GM21576 (cell line): ENCODE measurements around the gene CEMIP2.
"Not testable (repeated sequence)": the region's sequence is repeated elsewhere in the genome, so short reads cannot be mapped to it uniquely, and the experiment has no call there.

Experiments
- ATAC-seq: cut with Tn5 transposase; IDR thresholded peaks from one replicate; pipeline ENCODE4 v1.9.1; 2021; ENCODE audit warnings: mild to moderate bottlenecking, moderate library complexity; ENCODE audit not compliant: unreplicated experiment

CEMIP2 gene

DNA sequence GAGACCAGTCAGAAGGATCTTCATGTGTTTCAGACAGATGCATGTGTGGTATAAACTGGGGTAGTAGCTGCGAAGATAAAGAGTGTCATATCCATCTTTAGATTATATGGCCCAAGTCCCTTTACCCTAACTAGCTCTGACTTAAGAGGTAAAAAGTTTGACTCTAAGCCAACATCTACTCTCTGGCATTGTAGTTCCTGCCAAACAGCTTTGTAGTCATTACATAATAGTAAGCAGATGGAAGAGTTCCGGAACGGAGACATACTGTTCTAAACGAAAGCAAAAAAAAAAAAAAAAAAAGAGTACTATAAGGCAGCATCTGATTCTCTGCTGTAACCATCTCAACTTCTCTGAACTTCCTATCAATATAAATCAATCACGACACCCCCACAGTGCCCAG lies 48.8 kb downstream of the CEMIP2 start:
- ATAC-seq: no peak

DNA sequence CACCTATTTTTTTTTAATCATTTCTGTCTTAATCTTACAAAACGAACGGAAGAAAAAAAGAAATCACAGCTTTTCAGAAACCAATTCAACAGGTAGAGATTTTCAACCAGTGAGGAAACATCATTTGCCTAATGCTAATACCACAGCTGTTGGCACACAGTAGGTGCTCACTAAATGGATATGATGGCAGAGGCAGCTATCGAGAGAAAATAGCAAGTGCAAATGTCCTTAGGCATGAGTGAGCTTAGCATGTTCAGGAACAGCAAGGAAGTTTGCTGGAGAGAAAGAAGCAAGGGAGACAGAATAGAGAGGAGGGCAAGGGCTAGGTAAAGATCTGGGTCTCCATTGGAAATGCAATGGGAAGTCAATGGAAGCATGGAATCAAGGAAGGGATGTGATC lies 49.2 kb downstream of the CEMIP2 start:
- ATAC-seq: no peak

DNA sequence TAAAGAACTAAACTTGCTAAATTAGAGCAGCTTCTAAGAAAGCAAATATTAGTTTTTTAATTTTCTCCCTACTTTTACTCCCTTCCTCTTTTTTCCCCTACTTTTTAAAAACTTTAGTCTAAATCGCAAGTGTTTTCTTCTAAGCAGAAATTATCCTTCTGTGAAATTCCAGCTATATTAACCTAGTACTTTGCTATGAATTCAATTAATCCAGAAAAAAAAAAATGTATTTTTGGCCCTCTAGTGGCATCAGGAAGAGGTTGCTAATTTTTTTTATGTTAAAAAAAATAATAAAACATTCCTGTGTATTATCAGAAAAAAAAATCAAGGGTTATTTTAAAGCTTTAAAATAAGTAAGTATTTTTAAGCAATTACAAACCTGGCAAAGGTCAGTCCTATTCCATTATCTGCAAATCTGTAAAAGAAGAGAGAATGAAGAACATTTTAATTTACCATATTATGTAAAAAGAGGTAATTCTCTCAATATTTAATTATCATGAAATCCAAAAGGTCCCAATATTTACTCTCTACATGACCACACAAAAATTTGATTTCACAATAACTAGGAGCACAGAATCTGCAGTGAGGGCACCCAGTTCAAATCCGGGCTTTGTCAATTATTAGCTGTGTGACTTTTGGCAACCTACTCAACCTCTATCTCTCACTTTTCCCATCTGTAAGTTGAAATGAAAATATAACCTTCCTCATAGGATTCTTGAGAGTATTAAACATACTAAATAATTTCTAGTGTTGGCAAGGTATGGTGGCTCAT lies 52.0 kb downstream of the CEMIP2 start:
- no peak for ATAC-seq

DNA sequence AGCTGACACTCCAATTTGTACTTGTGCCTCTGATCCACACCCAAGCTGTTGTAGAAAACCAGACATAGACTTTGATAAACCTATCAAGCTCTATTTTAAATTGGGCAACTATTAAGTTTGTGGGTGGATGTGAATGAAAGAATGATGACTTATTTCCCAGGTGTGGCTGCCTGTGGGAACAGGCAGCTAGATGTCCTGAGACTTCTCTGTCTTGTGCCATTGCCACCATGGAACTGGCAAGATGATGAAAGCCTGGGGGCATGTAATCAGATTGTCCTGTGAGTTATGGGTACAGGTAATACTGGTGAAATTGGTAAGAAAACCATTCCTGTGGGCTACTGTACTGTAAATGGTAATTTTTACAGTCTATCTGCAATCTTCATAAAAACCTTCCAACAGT lies 57.5 kb downstream of the CEMIP2 start:
- no peak for ATAC-seq

DNA sequence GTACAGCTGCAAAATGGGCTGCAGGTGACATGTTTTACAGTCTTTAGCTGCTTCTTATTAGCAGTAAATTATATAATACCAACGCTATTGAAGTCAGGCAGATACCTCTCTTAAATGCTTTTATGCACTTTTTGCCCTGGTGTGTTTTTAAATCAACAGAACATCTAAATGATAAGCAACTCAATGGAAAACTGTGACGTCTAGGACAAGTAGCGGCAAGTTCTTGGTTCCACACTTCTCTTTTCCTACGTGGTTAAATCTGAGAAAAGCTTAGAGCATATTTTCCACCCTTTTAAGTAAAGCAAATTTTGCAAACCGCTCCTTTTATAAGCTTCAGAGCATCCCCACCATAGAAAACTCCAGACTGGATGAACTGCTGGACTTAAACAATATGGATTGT lies 58.1 kb downstream of the CEMIP2 start:
- ATAC-seq: no peak

DNA sequence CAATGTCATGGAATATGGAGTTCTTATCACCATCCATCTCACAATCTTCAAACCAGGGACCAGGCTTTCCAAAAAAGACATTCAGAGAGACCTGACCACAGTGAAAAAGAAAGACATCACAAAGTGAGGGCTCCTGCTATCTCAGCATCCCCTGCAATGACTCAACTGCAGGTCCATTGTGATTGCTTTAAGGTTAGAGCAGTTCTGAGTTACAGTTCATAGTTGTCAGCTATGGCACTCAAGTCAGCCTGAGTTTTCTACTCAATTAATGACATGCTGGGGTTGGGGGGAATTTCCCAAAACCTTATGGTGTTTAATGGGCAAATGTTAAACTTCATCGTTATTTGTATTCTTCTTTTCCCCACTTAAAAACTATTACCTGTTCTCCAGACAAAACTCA lies 58.9 kb downstream of the CEMIP2 start:
- ATAC-seq: no peak

DNA sequence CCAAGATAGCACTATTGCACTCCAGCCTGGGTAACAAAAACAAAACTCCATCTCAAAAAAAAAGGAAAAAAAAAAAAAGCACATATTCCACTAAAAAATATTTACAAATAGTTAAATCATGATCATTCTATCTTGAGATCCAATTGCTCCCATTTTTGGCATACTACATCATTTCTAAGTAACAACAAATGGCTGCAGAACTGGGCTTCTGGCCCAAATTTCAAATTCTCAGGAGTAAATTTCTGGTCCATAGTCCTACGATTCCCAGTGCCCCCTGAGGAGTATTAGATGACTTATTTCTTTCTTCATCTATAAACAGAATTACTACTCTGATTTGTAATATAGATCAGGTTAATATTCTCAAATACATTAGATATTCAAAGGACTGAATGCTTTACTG lies 62.1 kb downstream of the CEMIP2 start:
- no peak for ATAC-seq

DNA sequence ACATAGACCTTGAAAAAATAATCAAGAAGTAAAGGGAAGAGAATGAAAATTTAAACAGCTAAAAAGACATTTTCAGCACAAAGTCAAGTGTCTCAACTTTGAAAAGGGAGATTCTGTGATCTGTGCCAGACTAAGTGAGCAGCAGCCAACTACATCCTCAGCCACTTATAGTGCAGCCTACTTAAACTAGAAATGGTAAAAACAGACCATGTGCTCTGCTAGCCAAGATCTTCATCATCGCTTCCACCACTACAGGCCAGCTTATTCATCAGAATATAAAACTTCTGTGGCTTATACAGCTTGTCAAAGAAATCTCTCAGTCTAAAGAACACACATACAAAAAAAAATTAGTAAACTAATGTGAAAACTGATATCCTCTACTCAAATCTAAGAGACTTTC lies 63.5 kb downstream of the CEMIP2 start:
- no peak for ATAC-seq

DNA sequence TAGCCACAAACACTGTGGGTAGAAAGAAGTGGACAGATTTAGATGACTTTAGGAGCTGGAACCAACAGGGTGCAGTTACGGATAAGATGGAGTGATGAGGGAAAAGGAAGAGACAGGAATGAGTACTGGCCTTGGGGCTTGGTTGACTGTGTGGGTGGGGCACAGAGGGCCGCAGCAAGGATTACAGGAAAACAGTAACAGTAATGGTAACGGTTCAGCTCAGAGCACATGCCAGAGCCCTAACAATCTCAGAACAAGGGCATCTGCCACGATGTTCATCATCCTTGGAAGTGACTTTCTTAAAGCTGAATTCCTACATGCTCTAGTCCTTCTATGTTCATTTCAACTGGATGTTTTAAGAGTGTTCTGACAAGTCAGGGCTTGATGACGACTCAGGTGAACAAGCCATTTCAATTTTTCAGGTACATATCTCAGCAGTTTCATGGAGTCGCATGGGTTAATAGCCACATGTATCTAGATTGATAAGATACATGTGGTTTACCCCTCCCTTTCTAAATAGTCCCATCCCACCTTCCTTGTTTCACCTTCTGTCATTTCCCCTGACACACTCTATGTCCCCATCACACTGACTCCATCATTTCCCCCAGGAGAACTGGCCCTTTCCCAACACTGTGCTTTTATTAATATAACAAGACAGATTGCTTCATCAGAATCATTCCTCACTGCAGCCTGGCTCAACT lies 65.0 kb downstream of the CEMIP2 start:
- ATAC-seq: no peak

DNA sequence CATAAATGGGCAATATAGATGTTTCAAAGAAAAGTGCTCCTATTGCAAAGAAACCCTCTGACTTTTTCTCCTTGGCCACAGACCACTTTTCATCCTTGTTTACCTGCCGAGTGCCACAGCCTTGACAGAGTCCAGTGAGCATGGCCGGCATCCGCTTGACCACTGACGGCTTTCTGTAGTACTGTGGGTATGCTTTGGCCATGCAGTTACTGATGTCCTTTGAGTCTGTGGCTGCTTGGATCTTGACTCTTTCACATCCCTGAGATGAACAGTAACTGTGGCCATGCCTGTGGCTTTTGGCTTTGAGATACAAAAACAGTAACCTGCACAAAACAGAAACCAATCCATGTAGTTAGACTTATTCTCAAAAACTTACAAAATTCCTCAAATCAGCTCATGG lies 70.4 kb downstream of the CEMIP2 start:
- ATAC-seq: no peak

DNA sequence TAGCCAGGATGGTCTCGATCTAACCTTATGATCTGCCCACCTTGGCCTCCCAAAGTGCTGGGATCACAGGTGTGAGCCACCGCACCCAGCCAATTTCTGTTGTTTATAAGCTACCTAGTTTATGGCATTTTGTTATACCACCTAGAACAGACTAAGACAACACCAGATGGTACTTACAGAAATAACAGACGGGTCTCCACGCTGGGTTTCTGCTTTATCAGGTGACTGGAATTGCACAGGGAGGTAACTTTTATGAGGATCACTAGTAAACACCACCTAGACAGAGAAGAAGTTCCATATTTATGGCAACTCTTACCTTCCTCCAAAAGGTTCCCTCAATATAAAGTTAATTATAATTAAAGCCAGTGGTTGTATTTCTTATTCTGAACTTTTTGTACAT lies 74.0 kb downstream of the CEMIP2 start:
- no peak for ATAC-seq

DNA sequence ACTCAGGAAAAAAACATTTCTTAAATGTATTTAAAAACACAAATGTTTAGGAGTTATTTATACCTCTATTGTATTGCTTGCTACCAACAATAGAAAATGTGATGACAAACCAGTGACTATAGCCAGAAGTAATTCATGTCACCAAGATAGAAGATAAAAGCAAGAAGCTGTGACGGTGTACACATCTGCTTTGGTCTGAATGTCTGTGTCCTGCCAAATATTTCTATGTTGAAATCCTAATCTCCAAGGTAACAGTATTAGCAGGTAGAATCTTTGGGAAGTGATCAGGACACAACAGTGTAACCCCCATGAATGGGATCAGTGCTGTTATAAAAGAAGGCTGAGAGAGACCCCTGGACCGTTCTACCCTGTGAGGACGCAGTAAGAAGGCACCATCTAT lies 74.7 kb downstream of the CEMIP2 start:
- no peak for ATAC-seq

DNA sequence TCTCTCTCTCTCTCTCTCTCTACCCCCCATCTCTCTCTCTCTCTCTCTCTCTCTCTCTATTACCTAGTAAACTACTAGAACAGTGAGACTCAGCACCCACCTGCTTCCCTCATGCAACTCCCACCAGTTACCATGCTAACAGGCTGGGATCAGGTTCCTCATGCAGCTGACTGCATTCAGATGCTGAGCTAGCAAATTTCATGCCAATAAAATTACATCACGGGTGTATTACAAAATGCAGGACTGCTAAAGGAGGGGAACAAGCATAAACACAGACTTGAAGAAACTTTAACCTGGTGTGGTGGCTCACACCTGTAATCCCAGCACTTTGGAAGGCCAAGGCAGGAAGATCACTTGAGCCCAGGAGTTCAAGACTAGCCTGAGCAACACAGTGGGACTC lies 76.0 kb downstream of the CEMIP2 start:
- no peak for ATAC-seq

DNA sequence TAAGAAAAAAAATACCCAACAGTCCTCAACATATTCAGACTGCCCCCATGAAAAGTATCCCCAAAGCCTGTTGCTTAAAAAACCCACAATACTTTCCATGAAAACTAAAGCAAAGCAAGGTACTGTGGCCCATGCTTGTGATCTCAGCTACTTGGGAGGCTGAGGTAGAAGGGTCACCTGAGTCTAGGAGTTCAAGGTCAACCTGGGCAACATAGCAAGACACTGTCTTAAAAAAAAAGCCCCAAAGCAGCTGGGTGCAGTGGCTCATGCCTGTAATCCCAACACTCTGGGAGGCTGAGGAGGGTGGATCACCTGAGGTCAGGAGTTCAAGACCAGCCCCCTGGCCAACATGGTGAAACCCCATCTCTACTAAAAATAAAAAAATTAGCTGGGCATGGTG lies 76.7 kb downstream of the CEMIP2 start:
- ATAC-seq: not testable (repeated sequence)

DNA sequence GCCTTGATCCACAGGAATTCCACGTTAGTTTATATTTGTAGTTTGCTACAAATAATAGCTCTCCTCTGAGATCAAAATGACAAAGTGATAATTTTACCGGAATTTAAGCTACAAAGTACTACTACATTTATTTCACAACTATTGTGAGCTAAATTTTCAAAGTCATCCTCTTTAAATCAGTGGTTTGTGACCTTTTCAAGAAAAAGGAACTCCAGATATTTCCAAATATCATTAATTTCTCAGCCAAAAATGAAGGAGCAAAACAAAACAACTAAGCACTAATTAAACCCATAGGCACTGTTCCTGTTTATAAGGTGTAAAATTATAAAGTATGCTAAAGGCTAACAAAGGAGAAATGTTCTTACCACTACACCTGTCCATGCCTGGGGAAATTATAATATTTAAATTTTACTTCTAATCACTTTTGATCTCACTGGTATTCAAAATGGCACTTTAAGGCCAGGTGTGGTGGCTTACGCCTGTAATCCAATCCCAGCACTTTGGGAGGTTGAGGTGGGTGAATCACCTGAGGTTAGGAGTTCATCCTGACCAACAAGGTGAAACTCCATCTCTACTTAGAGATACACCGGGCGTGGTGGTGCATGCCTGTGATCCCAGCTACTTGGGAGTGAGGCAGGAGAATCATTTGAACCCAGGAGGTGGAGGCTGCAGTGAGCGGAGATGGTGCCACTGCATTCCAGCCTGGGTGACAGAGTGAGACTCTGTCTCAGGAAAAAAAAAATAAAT lies 77.5 kb downstream of the CEMIP2 start:
- ATAC-seq: no peak

DNA sequence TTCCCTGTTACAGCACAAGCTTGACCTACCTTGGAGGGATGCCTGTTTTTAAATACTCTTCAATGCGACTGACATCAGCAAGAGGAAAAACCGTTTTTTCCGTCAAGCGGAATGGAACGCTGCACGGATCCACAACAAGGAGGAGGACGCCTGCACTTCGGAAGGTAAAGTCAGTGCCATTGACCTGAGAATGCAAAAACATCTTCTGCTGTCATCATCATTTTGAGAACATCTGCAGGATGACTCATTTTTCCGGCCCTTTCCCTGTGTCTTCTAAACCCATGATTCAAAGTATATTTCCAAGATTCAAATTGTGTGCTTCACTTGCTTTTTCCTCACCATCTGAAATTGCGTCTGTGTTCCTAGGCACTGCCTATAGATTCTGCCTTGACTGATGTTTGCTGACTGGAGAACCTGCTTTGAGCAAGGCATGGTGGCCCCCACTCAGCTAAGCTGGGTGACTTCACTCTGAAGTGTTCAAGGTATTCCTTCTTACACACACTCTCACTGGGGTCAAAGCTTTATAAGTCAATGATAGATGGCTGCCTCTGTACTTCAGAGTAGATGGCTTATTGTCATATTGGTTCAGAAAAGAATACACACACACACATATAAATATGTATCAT lies 78.1 kb downstream of the CEMIP2 start:
- no peak for ATAC-seq

DNA sequence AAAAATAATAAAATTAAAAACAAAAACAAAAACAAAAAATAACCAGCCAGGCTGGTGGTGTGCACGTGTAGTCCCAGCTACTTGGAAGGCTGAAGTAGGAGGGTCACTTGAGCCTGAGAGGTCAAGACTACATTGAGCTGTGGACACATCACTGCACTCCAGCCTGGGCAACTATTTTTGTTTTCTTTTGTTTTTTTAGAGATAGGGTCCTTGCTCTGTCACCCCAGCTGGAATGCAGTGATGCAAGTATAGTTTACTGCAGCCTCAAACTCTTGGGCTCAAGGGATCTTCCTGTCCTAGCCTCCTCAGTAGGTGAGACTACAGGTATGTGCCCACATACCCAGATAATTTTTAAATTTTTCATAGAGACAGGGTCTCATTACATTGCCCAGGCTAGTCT lies 80.6 kb downstream of the CEMIP2 start:
- ATAC-seq: no peak

DNA sequence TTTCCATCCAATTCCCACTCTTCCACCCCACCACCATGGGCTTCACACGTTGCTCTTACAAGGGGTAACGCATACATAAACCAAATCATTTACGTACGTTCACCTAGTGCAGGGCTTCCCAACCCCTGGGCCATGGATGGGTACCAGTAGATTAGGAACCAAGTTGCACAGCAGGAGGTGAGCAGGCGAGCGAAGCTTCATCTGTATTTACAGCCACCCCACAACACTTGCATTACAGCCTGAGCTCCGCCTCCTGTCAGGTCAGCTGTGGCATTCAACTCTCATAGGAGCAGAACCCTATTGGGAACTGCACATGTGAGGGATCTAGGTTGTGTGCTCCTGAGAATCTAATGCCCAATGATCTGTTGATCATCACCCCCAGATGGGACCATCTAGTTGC lies 82.3 kb downstream of the CEMIP2 start:
- no peak for ATAC-seq

DNA sequence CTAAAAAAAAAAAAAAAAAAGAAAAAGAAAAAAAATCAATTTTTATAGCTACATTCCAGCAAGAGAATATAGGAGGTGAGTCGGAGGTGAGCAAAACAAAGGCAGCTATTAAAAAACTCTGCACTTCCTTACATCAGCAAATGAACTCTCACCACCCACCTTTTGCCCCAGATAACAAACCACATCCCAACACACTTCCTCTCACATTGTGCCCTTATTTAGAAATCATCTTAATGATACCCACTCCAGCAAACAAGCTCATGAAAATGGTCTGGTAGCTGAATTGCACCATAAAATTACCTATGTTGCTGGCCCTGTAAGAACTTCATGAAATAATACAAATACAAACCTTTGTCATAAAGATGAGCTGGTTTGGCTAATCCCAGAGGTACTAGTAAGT lies 82.9 kb downstream of the CEMIP2 start:
- no peak for ATAC-seq

DNA sequence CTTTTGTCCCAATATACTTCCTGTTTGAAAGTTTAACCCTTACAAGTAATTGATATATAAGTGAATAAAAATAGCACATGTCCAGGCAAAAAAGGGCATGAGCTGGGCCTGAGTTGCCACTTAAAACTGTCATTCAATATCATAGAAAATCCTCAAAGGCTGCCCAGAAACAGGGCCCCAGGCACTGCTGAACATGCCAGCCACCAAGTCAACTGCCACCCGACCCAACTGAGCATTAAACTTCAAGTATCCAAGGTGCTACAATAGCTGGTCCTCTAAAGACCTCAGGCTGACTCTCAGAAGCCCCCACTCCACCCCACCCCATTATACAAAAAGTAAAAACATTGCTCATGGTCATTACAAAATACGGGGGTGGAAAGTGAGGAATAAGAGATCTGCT lies 83.7 kb downstream of the CEMIP2 start:
- no peak for ATAC-seq

DNA sequence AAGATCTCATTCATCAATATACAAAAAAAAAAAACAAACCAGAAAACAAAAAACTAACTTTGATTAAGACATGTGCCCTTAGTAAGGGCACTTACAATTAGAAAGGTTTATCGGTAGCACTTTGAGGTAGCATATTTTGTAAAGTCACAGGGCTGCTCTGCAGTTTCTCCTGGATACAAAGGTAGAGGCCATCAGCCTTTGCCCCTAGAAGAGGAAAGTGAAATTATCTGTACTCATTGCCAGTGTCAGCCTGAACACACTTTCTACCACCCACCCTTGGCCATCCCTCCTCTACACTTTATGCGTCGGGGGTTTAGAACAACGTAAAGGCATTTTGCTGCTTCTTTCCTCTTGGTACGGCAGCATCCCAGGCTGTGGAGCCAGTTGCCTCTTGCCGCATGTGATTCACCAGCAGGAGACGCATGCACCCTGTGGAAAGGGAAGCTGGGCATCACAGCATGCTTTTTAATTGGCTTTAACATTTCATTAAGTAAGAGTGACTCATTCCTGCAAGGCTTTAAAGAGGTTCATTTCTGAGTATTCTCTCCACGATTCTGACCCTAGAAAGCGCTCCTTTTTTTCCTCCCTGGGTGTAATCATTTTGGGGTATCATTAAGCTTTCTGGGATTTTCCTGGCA lies 84.6 kb downstream of the CEMIP2 start:
- ATAC-seq: no peak
